Osteoblast (primary cell): ENCODE measurements around the gene MAMSTR. TPM values are rescaled to one million over a fixed set of nuclear protein-coding genes. Genes with fewer than 3 reads are reported as not detected.
A peak's percentile ranks its signal among the peaks of the same experiment; 100 is the strongest.

ENCODE experiments used
- DNase-seq: peaks from one replicate; pipeline ENCODE4 v3.0.0; 2011; ENCODE audit warnings: low spot score, mixed read lengths; ENCODE audit not compliant: insufficient read length; ENCODE audit errors: missing footprints
- H2AFZ ChIP-seq: 2 replicates; pipeline ENCODE4 v1.6.0; 2011; ENCODE audit warnings: mild to moderate bottlenecking, low read length
- H3K27ac ChIP-seq: 2 replicates; pipeline ENCODE4 v1.5.1; 2011; ENCODE audit warnings: mild to moderate bottlenecking, low read depth, low read length, moderate library complexity
- H3K27me3 ChIP-seq: 2 replicates; pipeline ENCODE4 v1.6.0; 2012; ENCODE audit warnings: mild to moderate bottlenecking, control low read depth, inconsistent platforms, low read length, moderate library complexity; ENCODE audit not compliant: insufficient read depth
- H3K36me3 ChIP-seq: 2 replicates; pipeline ENCODE4 v1.5.1; 2011; ENCODE audit warnings: mild to moderate bottlenecking, low read length, control low read depth, moderate library complexity; ENCODE audit not compliant: insufficient read depth
- H3K4me1 ChIP-seq: 2 replicates; pipeline ENCODE4 v1.5.1; 2011; ENCODE audit warnings: mild to moderate bottlenecking, low read length, control low read depth, moderate library complexity; ENCODE audit not compliant: insufficient read depth
- H3K4me2 ChIP-seq: 2 replicates; pipeline ENCODE4 v1.6.0; 2011; ENCODE audit warnings: mild to moderate bottlenecking, low read length; ENCODE audit not compliant: insufficient read depth
- H3K4me3 ChIP-seq: fragments of 200-600 bp; sonication (generic); 3 replicates; pipeline ENCODE4 v1.5.1; 2012; ENCODE audit warnings: mild to moderate bottlenecking, low read length, inconsistent platforms; ENCODE audit not compliant: insufficient read depth
- H3K79me2 ChIP-seq: 2 replicates; pipeline ENCODE4 v1.6.0; 2012; ENCODE audit warnings: mild to moderate bottlenecking, low read length, control low read depth, inconsistent platforms; ENCODE audit not compliant: insufficient read depth
- H3K9me3 ChIP-seq: 2 replicates; pipeline ENCODE4 v1.5.1; 2011; ENCODE audit warnings: low read depth, low read length, control low read depth
- H4K20me1 ChIP-seq: 2 replicates; pipeline ENCODE4 v1.6.0; 2012; ENCODE audit warnings: mild to moderate bottlenecking, low read length, control low read depth; ENCODE audit not compliant: insufficient read depth
- total RNA-seq: library from RNA; depleted of rRNA; stranded (reverse); fragments of >200 nt; gene quantifications from 2 replicates; pipeline ENCODE4 v1.2.3, GENCODE V29; 2012
- TF ChIP-seq, protein P1 (sequence below): IDR thresholded peaks from 2 replicates; pipeline ENCODE4 v1.5.1; 2011; ENCODE audit warnings: mild to moderate bottlenecking, low read depth, low read length, moderate library complexity; ENCODE audit errors: extremely low read depth

The MAMSTR gene
- total RNA-seq, 1 donor = 0.36 TPM

GRCh38 chr19:48674216-48674809 is 45.2 kb downstream of the MAMSTR start:
- Histone ChIP-seq H3K4me1 (no peaks in the 10 kb centered on the region), H2AFZ (no peak overlapping the region), H3K36me3 (no peaks in the 10 kb centered on the region), H3K27me3 (peaks cover 5% of the 10 kb centered on the region), H4K20me1 (no peaks in the 10 kb centered on the region), H3K4me2 (no peak overlapping the region), H3K79me2 (no peaks in the 10 kb centered on the region), H3K27ac (no peak overlapping the region), H3K9me3 (no peaks in the 10 kb centered on the region), H3K4me3 (no peak overlapping the region)
- peak; percentile 73 for DNase-seq
- TF ChIP-seq, protein P1, sequence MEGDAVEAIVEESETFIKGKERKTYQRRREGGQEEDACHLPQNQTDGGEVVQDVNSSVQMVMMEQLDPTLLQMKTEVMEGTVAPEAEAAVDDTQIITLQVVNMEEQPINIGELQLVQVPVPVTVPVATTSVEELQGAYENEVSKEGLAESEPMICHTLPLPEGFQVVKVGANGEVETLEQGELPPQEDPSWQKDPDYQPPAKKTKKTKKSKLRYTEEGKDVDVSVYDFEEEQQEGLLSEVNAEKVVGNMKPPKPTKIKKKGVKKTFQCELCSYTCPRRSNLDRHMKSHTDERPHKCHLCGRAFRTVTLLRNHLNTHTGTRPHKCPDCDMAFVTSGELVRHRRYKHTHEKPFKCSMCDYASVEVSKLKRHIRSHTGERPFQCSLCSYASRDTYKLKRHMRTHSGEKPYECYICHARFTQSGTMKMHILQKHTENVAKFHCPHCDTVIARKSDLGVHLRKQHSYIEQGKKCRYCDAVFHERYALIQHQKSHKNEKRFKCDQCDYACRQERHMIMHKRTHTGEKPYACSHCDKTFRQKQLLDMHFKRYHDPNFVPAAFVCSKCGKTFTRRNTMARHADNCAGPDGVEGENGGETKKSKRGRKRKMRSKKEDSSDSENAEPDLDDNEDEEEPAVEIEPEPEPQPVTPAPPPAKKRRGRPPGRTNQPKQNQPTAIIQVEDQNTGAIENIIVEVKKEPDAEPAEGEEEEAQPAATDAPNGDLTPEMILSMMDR = no peak

DNA sequence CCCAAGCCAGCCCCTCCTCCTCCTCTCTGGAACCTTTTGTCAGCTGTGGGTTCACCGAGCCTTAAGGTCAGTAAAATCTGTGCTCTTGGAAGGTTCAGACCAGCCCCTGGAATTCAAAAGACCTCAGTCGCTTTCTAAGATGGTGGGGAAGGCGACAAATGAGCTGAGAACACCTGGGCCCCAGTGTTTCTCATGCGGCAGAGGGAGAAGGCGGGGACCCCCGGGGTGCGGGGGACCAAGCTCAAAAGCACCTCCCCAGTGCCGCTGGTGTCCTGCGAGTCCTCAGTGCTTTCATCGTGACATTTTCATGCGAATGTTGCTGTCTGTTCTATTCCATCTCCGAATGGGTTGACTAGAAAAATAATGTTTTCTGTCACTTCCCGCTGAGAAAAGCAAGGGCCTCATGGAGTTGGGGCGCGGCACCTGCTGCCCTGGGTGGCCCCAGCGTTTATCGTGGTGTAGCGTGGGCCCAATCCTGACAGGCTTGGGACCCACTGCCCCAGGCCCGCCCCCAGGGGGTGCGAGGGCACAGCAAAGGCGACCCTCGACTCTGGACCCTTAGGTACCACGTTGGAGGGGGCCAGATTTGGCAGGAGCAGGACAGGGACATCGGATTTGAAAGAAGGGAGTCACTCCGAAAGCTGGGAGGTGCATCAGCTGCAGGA is 46.0 kb downstream of the MAMSTR start:
- Histone ChIP-seq H3K4me3 (no peak overlapping the region), H3K36me3 (no peaks in the 10 kb centered on the region), H3K27me3 (peaks cover 5% of the 10 kb centered on the region), H3K79me2 (no peaks in the 10 kb centered on the region), H2AFZ (no peak overlapping the region), H3K4me2 (no peak overlapping the region), H3K9me3 (no peaks in the 10 kb centered on the region), H3K4me1 (no peaks in the 10 kb centered on the region), H4K20me1 (no peaks in the 10 kb centered on the region), H3K27ac (no peak overlapping the region)
- TF ChIP-seq, protein P1 = no peak
- DNase-seq = peak; percentile 81

- Histone ChIP-seq H3K27ac (no peak within 1 kb of the TSS), H3K79me2 (no peaks in the 10 kb centered on the region), H3K4me3 (no peak within 1 kb of the TSS), H3K9me3 (no peaks in the 10 kb centered on the region), H2AFZ (no peak within 1 kb of the TSS), H3K27me3 (peaks cover 2% of the 10 kb centered on the region), H3K4me1 (no peaks in the 10 kb centered on the region), H3K4me2 (no peak within 1 kb of the TSS), H3K36me3 (no peaks in the 10 kb centered on the region), H4K20me1 (no peaks in the 10 kb centered on the region)
- TF ChIP-seq, protein P1 = no peak
- DNase-seq = peak; percentile 53
These were observed 46.5 kb downstream of the MAMSTR start, which contains the start of gene NTN5 for GRCh38 chr19:48672994-48673393. Gene NTN5, minus strand, starts transcription at chr19:48673017. Its CDS starts 2,031 bp downstream, at chr19:48670986.

DNA sequence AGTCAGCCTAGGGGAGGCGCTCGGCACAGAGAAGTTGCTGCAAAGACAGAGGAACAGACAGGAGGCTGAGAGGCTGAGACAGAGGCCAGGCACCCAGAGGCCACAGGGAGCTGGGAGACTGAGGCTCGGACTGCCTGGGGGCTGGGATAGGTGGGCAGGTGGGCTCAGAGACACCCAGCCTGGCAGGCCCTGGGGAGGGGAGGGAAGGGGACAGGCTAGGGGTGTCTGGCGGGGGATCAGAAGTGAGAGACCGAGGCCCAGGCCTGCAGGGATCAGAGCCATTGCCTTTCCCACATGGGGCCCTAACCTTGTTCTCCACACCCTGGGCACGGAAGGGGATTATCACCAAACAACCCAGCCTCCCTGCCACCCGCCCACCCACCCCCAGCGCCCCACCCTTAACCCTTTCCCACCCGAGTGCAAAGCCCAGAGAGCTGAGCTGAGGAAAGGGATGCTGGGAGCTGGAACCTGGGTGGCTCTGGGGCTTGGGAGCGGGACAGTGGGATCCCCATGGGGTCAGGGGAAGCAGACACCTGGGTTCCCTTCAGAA is 48.0 kb downstream of the MAMSTR start:
- no peaks in the 10 kb centered on the region for H3K27me3 ChIP-seq
- H3K4me3 ChIP-seq = no peak overlapping the region
- no peak overlapping the region for H3K27ac ChIP-seq
- no peaks in the 10 kb centered on the region for H3K79me2 ChIP-seq
- no peak overlapping the region for H2AFZ ChIP-seq
- no peaks in the 10 kb centered on the region for H3K4me1 ChIP-seq
- DNase-seq = peak; percentile 66
- no peak overlapping the region for H3K4me2 ChIP-seq
- H3K36me3 ChIP-seq = no peaks in the 10 kb centered on the region
- no peaks in the 10 kb centered on the region for H4K20me1 ChIP-seq
- no peaks in the 10 kb centered on the region for H3K9me3 ChIP-seq
- TF ChIP-seq, protein P1 = no peak
